TTC549 (cell line): ENCODE measurements around the gene ACCS.

Experiments
- FAIRE-seq: peaks from 2 replicates; lab custom pipeline; 2012; peaks lifted over from hg19 to GRCh38; lab: Jason Lieb, UNC

The ACCS gene

GRCh38 chr11:44037658-44037998 is 28.4 kb upstream of the ACCS start:
- FAIRE-seq, result no peak

GRCh38 chr11:44043157-44043556 is 22.9 kb upstream of the ACCS start:
- no peak for FAIRE-seq

GRCh38 chr11:44046182-44046581 is 19.9 kb upstream of the ACCS start:
- FAIRE-seq, result no peak

GRCh38 chr11:44047298-44047697 is 18.8 kb upstream of the ACCS start:
- FAIRE-seq, result no peak

- FAIRE-seq, result no peak
Measured at GRCh38 chr11:44047931-44048431, 18.1 kb upstream of the ACCS start, which contains the start of gene ACCSL. Gene ACCSL, plus strand, starts transcription at chr11:44047981. Its CDS starts 56 bp downstream, at chr11:44048037.

GRCh38 chr11:44049832-44050231 is 16.2 kb upstream of the ACCS start:
- no peak for FAIRE-seq

- FAIRE-seq, result no peak
Measured at GRCh38 chr11:44051171-44051570, 14.9 kb upstream of the ACCS start.

- no peak for FAIRE-seq
Measured at GRCh38 chr11:44057340-44057739, 8.7 kb upstream of the ACCS start.

GRCh38 chr11:44058275-44058674 is 7.8 kb upstream of the ACCS start:
- FAIRE-seq, result no peak

- no peak for FAIRE-seq
Measured at GRCh38 chr11:44065161-44065661, 859 bp upstream of the ACCS start.

GRCh38 chr11:44066732-44067141 is 667 bp downstream of the ACCS start:
- no peak for FAIRE-seq

- FAIRE-seq, result no peak
Measured at GRCh38 chr11:44067266-44067665, 1.2 kb downstream of the ACCS start.

GRCh38 chr11:44068180-44068579 is 2.1 kb downstream of the ACCS start:
- FAIRE-seq, result no peak

- FAIRE-seq, result no peak
Measured at GRCh38 chr11:44071157-44071556, 5.1 kb downstream of the ACCS start.

- no peak for FAIRE-seq
Measured at GRCh38 chr11:44072757-44073658, 6.9 kb downstream of the ACCS start.

- no peak for FAIRE-seq
Measured at GRCh38 chr11:44078794-44079193, 12.7 kb downstream of the ACCS start.

- FAIRE-seq, result no peak
Measured at GRCh38 chr11:44079376-44079775, 13.3 kb downstream of the ACCS start.

GRCh38 chr11:44080951-44081350 is 14.9 kb downstream of the ACCS start:
- FAIRE-seq, result no peak

- FAIRE-seq, result no peak
Measured at GRCh38 chr11:44082645-44083044, 16.6 kb downstream of the ACCS start.

- no peak for FAIRE-seq
Measured at GRCh38 chr11:44083433-44083832, 17.4 kb downstream of the ACCS start.

GRCh38 chr11:44083906-44084305 is 17.8 kb downstream of the ACCS start:
- FAIRE-seq, result no peak

- FAIRE-seq, result no peak
Measured at GRCh38 chr11:44085330-44085729, 19.3 kb downstream of the ACCS start.

- FAIRE-seq, result no peak
Measured at GRCh38 chr11:44088377-44088776, 22.3 kb downstream of the ACCS start.

- no peak for FAIRE-seq
Measured at GRCh38 chr11:44088871-44089270, 22.8 kb downstream of the ACCS start.
